Epithelial cell of proximal tubule (primary cell): Measurements from ENCODE around the gene SLC35D1. TPM values are rescaled to one million over a fixed set of nuclear protein-coding genes. Genes with fewer than 3 reads are reported as not detected.
"Not testable (repeated sequence)": the region's sequence is repeated elsewhere in the genome, so short reads cannot be mapped to it uniquely, and the experiment has no call there.

Source experiments
- DNase-seq: peaks from one replicate; pipeline ENCODE4 v3.0.0-alpha.2; 2011; ENCODE audit warnings: low read depth
- H3K4me3 ChIP-seq: 2 replicates; pipeline ENCODE4 v1.5.1; 2011; ENCODE audit warnings: low read depth, mild to moderate bottlenecking, low read length
- CTCF ChIP-seq: conservative IDR thresholded peaks from 2 replicates; pipeline ENCODE4 v1.5.1; 2012; ENCODE audit warnings: low read depth, mild to moderate bottlenecking, low read length
- total RNA-seq: library from RNA; depleted of rRNA; stranded (reverse); fragments of >200 nt; gene quantifications from 2 replicates; pipeline ENCODE4 v1.2.3, GENCODE V29; 2015

The SLC35D1 gene
- total RNA-seq, 1 donor from 2014 or later: 3.6 TPM

- no peak for DNase-seq
- H3K4me3 ChIP-seq: no peak overlapping the region
- TF ChIP-seq CTCF: no peak
Observed at GRCh38 chr1:67085326-67085725, 31.4 kb upstream of the SLC35D1 start.

GRCh38 chr1:67084765-67085318, 30.9 kb upstream of the SLC35D1 start:
- no peak overlapping the region for H3K4me3 ChIP-seq
- no peak for DNase-seq
- no peak for TF ChIP-seq CTCF

- no peak for DNase-seq
- H3K4me3 ChIP-seq: no peak overlapping the region
- TF ChIP-seq CTCF: no peak
Observed at GRCh38 chr1:67078291-67078690, 24.3 kb upstream of the SLC35D1 start.

GRCh38 chr1:67077593-67077992, 23.6 kb upstream of the SLC35D1 start:
- no peak overlapping the region for H3K4me3 ChIP-seq
- TF ChIP-seq CTCF: no peak
- DNase-seq: no peak

- H3K4me3 ChIP-seq: no peak overlapping the region
- DNase-seq: no peak
- TF ChIP-seq CTCF: no peak
Observed at GRCh38 chr1:67072749-67073148, 18.8 kb upstream of the SLC35D1 start.

GRCh38 chr1:67067655-67068054, 13.7 kb upstream of the SLC35D1 start:
- DNase-seq, H3K4me3 ChIP-seq: not testable (repeated sequence)

- H3K4me3 ChIP-seq: no peak overlapping the region
- no peak for TF ChIP-seq CTCF
- DNase-seq: no peak
Observed at GRCh38 chr1:67062412-67062811, 8.5 kb upstream of the SLC35D1 start.
